ENCODE results near the gene EGFR.

GRCh38 chr7:55135462-55135861 lies 116.6 kb downstream of the EGFR start:
- TF ChIP-seq CTCF (IDR thresholded peaks at IDR 0.05) = no peak
- no peak for TF ChIP-seq POLR2A (IDR thresholded peaks at IDR 0.05)

All from heart left ventricle (tissue), 13 donors.